CMK (cell line): ENCODE measurements around the gene MED29.

ENCODE experiments used
- DNase-seq: peaks from one replicate; pipeline ENCODE4 v3.0.0-alpha.2; 2010; ENCODE audit warnings: low read depth

MED29 gene

DNA sequence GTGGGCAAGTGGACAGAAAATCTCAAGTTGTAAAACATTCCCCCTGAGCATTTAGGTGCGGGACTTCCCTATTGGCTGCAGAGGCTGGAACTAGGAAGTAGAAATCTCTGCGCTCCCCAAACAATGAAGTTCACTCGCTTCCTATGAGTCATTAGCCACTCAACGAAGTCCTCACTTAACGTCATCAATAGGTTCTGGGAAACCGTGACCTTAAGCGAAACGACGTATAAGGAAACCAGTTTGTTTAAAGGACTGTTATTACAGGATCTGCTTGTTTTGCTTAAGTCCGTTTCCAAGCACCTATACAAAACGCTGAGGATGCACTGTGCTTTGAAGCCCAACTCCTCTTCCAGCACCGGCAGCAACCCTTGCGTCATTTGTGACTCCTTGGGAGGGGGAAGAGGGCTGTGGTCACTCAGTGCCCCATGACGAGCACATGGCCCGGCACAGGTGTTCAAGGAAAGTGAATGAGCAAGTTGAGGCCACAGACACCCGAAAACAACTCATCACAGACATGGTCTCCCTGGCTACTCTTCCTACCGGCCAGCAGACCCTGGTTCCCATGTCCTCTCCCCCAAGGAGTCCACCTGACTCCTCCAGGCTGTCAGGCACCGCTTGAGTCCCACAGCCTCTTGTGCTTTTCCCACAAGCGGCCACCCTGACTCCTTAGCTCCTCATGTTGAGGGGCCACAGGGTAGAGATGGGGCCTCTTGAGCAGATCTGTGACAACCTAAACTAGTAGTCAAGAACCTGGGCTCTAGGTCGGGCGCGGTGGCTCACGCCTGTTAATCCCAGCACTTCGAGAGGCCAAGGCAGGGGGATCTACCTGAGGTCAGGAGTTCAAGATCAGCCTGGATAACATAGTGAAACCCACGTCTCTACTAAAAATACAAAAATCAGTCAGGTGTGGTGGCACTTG, 39.8 kb downstream of the MED29 start:
- DNase-seq, result no peak

- no peak for DNase-seq
Measured at GRCh38 chr19:39432677-39433025, 41.5 kb downstream of the MED29 start.

GRCh38 chr19:39433480-39434079, 42.4 kb downstream of the MED29 start:
- DNase-seq, result no peak

GRCh38 chr19:39434123-39435076, 43.2 kb downstream of the MED29 start:
- DNase-seq, result no peak

- peak; percentile 95 for DNase-seq
Measured at GRCh38 chr19:39435499-39436349, 44.5 kb downstream of the MED29 start, which contains the start of gene RPS16. TSS of gene RPS16 (minus strand) at chr19:39435949. CDS start at chr19:39435895, 54 bp downstream.

- no peak for DNase-seq
Measured at GRCh38 chr19:39436350-39436716, 45.2 kb downstream of the MED29 start.

DNA sequence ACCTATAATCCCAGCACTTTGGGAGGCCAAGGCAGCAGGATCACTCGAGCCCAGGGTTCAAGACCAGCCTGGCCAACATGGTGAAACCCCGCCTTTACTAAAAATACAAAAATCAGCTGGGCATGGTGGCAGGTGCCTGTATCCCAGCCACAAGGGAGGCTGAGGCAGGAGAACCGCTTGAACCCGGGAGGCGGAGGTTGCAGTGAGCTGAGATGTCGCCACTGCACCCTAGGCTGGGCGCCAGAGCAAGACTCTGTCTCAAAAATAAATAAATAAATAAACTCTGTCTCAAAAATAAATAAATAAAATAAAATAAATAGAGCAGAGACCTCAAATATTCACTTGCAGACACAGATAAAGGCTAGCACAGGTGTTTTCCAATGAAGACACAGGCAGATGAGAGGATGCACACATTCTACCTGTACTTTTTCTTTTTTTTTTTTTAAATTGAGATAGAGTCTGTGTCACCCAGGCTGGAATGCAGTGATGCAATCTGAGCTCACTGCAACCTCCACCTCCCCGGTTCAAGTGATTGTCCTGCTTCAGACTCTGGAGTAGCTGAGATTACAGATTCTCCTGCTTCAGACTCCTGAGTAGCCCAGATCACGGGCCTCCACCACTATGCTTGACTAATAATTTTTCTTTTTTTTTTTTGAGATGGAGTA, 47.2 kb downstream of the MED29 start:
- DNase-seq, result no peak

GRCh38 chr19:39444598-39445195, 53.5 kb downstream of the MED29 start:
- no peak for DNase-seq

GRCh38 chr19:39445196-39446111, 54.3 kb downstream of the MED29 start, which contains the start of gene SUPT5H:
TSS of gene SUPT5H (plus strand) at chr19:39445582. CDS start at chr19:39445891, 309 bp downstream.
- DNase-seq, result peak; percentile 97

DNA sequence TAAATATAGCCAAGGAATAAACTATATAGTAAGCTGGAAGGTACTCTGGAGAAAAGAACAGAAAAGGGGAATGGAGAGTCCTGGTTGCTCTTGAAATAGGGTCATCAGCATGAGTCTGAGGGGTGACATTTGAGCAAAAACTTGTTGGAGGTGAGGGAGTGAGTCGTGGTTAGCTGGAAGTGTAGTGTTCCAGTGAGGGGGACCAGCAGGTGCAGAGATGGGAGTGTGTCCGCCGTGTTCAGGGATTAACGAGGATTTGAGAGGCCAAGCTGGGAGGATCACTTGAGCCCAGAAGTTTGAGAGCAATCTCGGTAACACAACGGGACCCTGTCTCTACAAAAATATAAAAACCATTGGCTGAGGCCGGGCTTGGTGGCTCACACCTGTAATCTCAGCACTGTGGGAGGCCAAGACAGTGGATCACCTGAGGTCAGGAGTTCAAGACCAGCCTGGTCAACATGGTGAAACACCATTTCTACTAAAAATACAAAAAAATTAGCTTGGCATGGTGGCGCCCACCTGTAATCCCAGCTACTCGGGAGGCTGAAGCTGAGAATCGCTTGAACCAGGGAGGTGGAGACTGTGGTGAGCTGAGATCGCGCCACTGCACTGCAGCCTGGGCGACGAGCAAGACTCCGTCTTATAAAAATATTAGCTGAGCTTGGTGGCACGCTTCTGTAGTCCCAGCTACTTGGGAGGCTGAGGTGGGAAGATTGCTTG, 55.3 kb downstream of the MED29 start:
- no peak for DNase-seq

- no peak for DNase-seq
Measured at GRCh38 chr19:39448271-39448670, 57.1 kb downstream of the MED29 start.

GRCh38 chr19:39449116-39449797, 58.1 kb downstream of the MED29 start:
- no peak for DNase-seq
